GM23248 (cell line): ENCODE measurements around the gene SEC11A. TPM values are rescaled to one million over a fixed set of nuclear protein-coding genes. Genes with fewer than 3 reads are reported as not detected.
A peak's percentile ranks its signal among the peaks of the same experiment; 100 is the strongest.

Experiments used
- DNase-seq: peaks from one replicate; pipeline ENCODE4 v3.0.0-alpha.2; 2015
- H2AFZ ChIP-seq: fragments of 200-600 bp; sonication (generic); 2 replicates; pipeline ENCODE4 v1.6.1; 2016; ENCODE audit warnings: antibody characterized with exemption
- H3F3A ChIP-seq: fragments of 200-600 bp; sonication (generic); 2 replicates; pipeline ENCODE4 v1.6.1; 2016; ENCODE audit warnings: mild to moderate bottlenecking, antibody characterized with exemption, mixed run types; ENCODE audit not compliant: insufficient read depth
- H3K27ac ChIP-seq: fragments of 200-600 bp; sonication (generic); 2 replicates; pipeline ENCODE4 v1.5.1; 2016; ENCODE audit warnings: mild to moderate bottlenecking
- H3K27me3 ChIP-seq: fragments of 200-600 bp; sonication (generic); replicated peaks from 2 replicates; pipeline ENCODE4 v1.6.1; 2016; ENCODE audit warnings: mild to moderate bottlenecking; ENCODE audit not compliant: insufficient read depth
- H3K36me3 ChIP-seq: fragments of 200-600 bp; sonication (generic); 2 replicates; pipeline ENCODE4 v1.6.1; 2016; ENCODE audit warnings: low read depth, mild to moderate bottlenecking
- H3K4me1 ChIP-seq: fragments of 200-600 bp; sonication (generic); 2 replicates; pipeline ENCODE4 v1.6.1; 2016; ENCODE audit warnings: mild to moderate bottlenecking; ENCODE audit not compliant: insufficient read depth
- H3K4me2 ChIP-seq: fragments of 200-600 bp; sonication (generic); one replicate; pipeline ENCODE4 v1.6.1; 2016; ENCODE audit warnings: mild to moderate bottlenecking; ENCODE audit not compliant: unreplicated experiment
- H3K4me3 ChIP-seq: fragments of 200-600 bp; sonication (generic); 2 replicates; pipeline ENCODE4 v1.5.1; 2016; ENCODE audit warnings: mild to moderate bottlenecking
- H3K79me2 ChIP-seq: fragments of 200-600 bp; sonication (generic); 2 replicates; pipeline ENCODE4 v1.6.1; 2016; ENCODE audit warnings: mild to moderate bottlenecking; ENCODE audit not compliant: insufficient read depth
- H3K9ac ChIP-seq: fragments of 200-600 bp; sonication (generic); 2 replicates; pipeline ENCODE4 v1.6.1; 2016; ENCODE audit warnings: mild to moderate bottlenecking
- H3K9me2 ChIP-seq: fragments of 200-600 bp; sonication (generic); 2 replicates; pipeline ENCODE4 v1.6.1; 2016; ENCODE audit warnings: mixed run types, mild to moderate bottlenecking, moderate library complexity; ENCODE audit not compliant: insufficient read depth
- H3K9me3 ChIP-seq: fragments of 200-600 bp; sonication (generic); one replicate; pipeline ENCODE4 v1.6.1; 2017; ENCODE audit warnings: low read depth
- H4K20me1 ChIP-seq: fragments of 200-600 bp; sonication (generic); 2 replicates; pipeline ENCODE4 v1.6.0; 2016; ENCODE audit not compliant: insufficient read depth
- EZH2 ChIP-seq: fragments of 200-600 bp; sonication (generic); IDR thresholded peaks from 2 replicates; pipeline ENCODE4 v1.6.1; 2018; ENCODE audit warnings: antibody characterized with exemption, mild to moderate bottlenecking; ENCODE audit not compliant: insufficient read depth, poor library complexity, severe bottlenecking
- EZH2phosphoT487 ChIP-seq: fragments of 200-600 bp; sonication (generic); IDR thresholded peaks from 2 replicates; pipeline ENCODE4 v1.6.1; 2018; ENCODE audit warnings: antibody characterized with exemption, moderate library complexity, mild to moderate bottlenecking, low read depth; ENCODE audit not compliant: insufficient read depth
- WGBS, 2 experiments: methylation state at CpG; one replicate each; pipeline ENCODE4 v1.1.6; 2015 to 2017; ENCODE audit warnings: low lambda C conversion rate in 2 of 2, low coverage in 1 of 2; ENCODE audit errors: missing lambda C conversion rate in 2 of 2; 5-methylcytosine and 5-hydroxymethylcytosine counted together
- in situ Hi-C: fragments of 300-500 bp; cut with MboI; formaldehyde crosslinking; loops from 2 replicates; pipeline ENCODE4 v1.15.0; 2020
- polyA plus RNA-seq: library from polyadenylated mRNA; unstranded; fragments of >200 nt; fragmentation: Nextera tagmentation; extraction: Ambion mirVana; gene quantifications from 2 replicates; pipeline ENCODE4 v1.2.1, GENCODE V29; 2016
- total RNA-seq: library from RNA; depleted of rRNA; stranded (reverse); fragments of >200 nt; shearing (Covaris generic); gene quantifications from 2 replicates; pipeline ENCODE4 v1.2.3, GENCODE V29; 2014

The SEC11A gene
- total and polyA plus RNA-seq, 2 experiments from 2014 or later = 217 to 223 TPM

GRCh38 chr15:84657748-84658079 lies 58.2 kb downstream of the SEC11A start:
- Histone ChIP-seq H3F3A (peaks cover 27% of the 10 kb centered on the region), H3K36me3 (no peaks in the 10 kb centered on the region), H3K4me1 (peaks cover 14% of the 10 kb centered on the region), H3K4me2 (peak overlapping the region; percentile 61), H2AFZ (peak overlapping the region; percentile 77), H3K27ac (0 out of 2 replicates have a peak overlapping the region, but pooled peaks have one; percentile 42), H3K79me2 (peaks cover 13% of the 10 kb centered on the region), H3K9me3 (no peaks in the 10 kb centered on the region), H4K20me1 (no peaks in the 10 kb centered on the region), H3K9me2 (no peaks in the 10 kb centered on the region), H3K9ac (peak overlapping the region; percentile 81), H3K4me3 (peak overlapping the region; percentile 67), H3K27me3 (no peaks in the 10 kb centered on the region)
- TF ChIP-seq EZH2 (no peak), EZH2phosphoT487 (no peak)
- WGBS, 2 experiments = 21 to 26% methylated on average over 17 of the region's 17 CpGs
- in situ Hi-C loops = loop anchor here (10.0 kb wide), 1 partner anchor 267 kb away; no protein-coding TSS in a partner anchor
- DNase-seq = no peak

- Histone ChIP-seq H3K27ac (no peak overlapping the region), H3K9me2 (no peaks in the 10 kb centered on the region), H3K79me2 (peaks cover 21% of the 10 kb centered on the region), H3K27me3 (no peaks in the 10 kb centered on the region), H3K36me3 (peaks cover 6% of the 10 kb centered on the region; the same call in 1 of the 2 replicates), H4K20me1 (no peaks in the 10 kb centered on the region), H3F3A (peaks cover 26% of the 10 kb centered on the region), H3K4me3 (no peak overlapping the region), H3K9me3 (no peaks in the 10 kb centered on the region), H3K4me1 (peaks cover 19% of the 10 kb centered on the region), H3K9ac (no peak overlapping the region), H2AFZ (no peak overlapping the region), H3K4me2 (peak overlapping the region; percentile 61)
- TF ChIP-seq EZH2 = no peak
- TF ChIP-seq EZH2phosphoT487 = no peak
- in situ Hi-C loops = loop anchor here (10.0 kb wide), 1 partner anchor 268 kb away; no protein-coding TSS in a partner anchor
- DNase-seq = no peak
- WGBS, 2 experiments = 84 to 89% methylated on average over 7 of the region's 7 CpGs
These were observed 59.0 kb downstream of the SEC11A start for GRCh38 chr15:84656972-84657371.

GRCh38 chr15:84654689-84655453 lies 61.1 kb downstream of the SEC11A start:
- H3K79me2 ChIP-seq = peaks cover 34% of the 10 kb centered on the region
- in situ Hi-C loops = loop anchor here (10.0 kb wide), 1 partner anchor 270 kb away; no protein-coding TSS in a partner anchor
- no peak for TF ChIP-seq EZH2phosphoT487
- no peak for TF ChIP-seq EZH2
- peak overlapping the region; percentile 94 for H3K4me2 ChIP-seq
- no peaks in the 10 kb centered on the region for H4K20me1 ChIP-seq
- peak overlapping the region; percentile 93 for H3K4me3 ChIP-seq
- peaks cover 13% of the 10 kb centered on the region for H3K36me3 ChIP-seq
- H3K27ac ChIP-seq = peak overlapping the region; percentile 88
- H3K9me3 ChIP-seq = no peaks in the 10 kb centered on the region
- H3F3A ChIP-seq = peaks cover 29% of the 10 kb centered on the region
- DNase-seq = peak; percentile 93
- H3K27me3 ChIP-seq = no peaks in the 10 kb centered on the region
- WGBS, 2 experiments = 6 to 8% methylated on average over 19 of the region's 19 CpGs
- peak overlapping the region; percentile 93 for H3K9ac ChIP-seq
- H2AFZ ChIP-seq = peak overlapping the region; percentile 91
- H3K9me2 ChIP-seq = no peaks in the 10 kb centered on the region
- peaks cover 25% of the 10 kb centered on the region for H3K4me1 ChIP-seq

GRCh38 chr15:84653910-84654688 lies 61.8 kb downstream of the SEC11A start, which contains the start of gene WDR73:
Gene WDR73, minus strand, starts transcription at chr15:84654283. Its CDS starts 9 bp downstream, at chr15:84654274.
- WGBS, 2 experiments = 0 to 1% methylated on average over 39 to 49 of the region's 49 CpGs
- Histone ChIP-seq H3K27ac (peak within 1 kb of the TSS; percentile 88), H3K79me2 (peaks cover 39% of the 10 kb centered on the region), H3K4me3 (peak within 1 kb of the TSS; percentile 93), H3K36me3 (peaks cover 17% of the 10 kb centered on the region), H3K4me2 (peak within 1 kb of the TSS; percentile 94), H2AFZ (peak within 1 kb of the TSS; percentile 91), H4K20me1 (no peaks in the 10 kb centered on the region), H3K4me1 (peaks cover 30% of the 10 kb centered on the region), H3K27me3 (no peaks in the 10 kb centered on the region), H3F3A (peaks cover 22% of the 10 kb centered on the region), H3K9me2 (no peaks in the 10 kb centered on the region), H3K9ac (peak within 1 kb of the TSS; percentile 93), H3K9me3 (no peaks in the 10 kb centered on the region)
- TF ChIP-seq EZH2phosphoT487 (no peak), EZH2 (no peak)
- in situ Hi-C loops = loop anchor here (10.0 kb wide), 1 partner anchor 271 kb away; no protein-coding TSS in a partner anchor
- peak; percentile 98 for DNase-seq
